MCF 10A (cell line): Measurements from ENCODE around the gene ATP6V0E1. TPM values are rescaled to one million over a fixed set of nuclear protein-coding genes. Genes with fewer than 3 reads are reported as not detected.

Experiments
- BruUV-seq: library from RNA; stranded (reverse); fragments of 400-500 nt; replicated peaks from 2 replicates; lab custom pipeline; 2021; lab: Mats Ljungman, UMichigan
- CTCF ChIA-PET: fragments of 300-600 bp; sonication (Branson Sonifier 250); formaldehyde crosslinking; extraction: SDS; loops from one replicate; lab custom pipeline; 2021; ENCODE audit warnings: antibody characterized with exemption, inconsistent platforms; lab: Yijun Ruan, JAX
- POLR2A ChIA-PET: fragments of 300-600, 350-650 bp; sonication (Branson Sonifier 250); formaldehyde crosslinking; extraction: SDS; loops from one replicate; lab custom pipeline; 2020; ENCODE audit warnings: antibody characterized with exemption, inconsistent platforms; lab: Yijun Ruan, JAX
- DNase-seq: peaks from one replicate; pipeline ENCODE4 v3.0.0-alpha.2; 2018; ENCODE audit not compliant: unreplicated experiment
- H3K27ac Mint-ChIP-seq: one replicate; pipeline ENCODE4 v1.8.0; 2022; ENCODE audit warnings: mild to moderate bottlenecking, low read depth, mixed read lengths; ENCODE audit not compliant: unreplicated experiment
- H3K27me3 Mint-ChIP-seq: one replicate; pipeline ENCODE4 v1.8.0; 2022; ENCODE audit warnings: mixed read lengths; ENCODE audit not compliant: insufficient read depth, unreplicated experiment
- H3K36me3 Mint-ChIP-seq: one replicate; pipeline ENCODE4 v1.8.0; 2022; ENCODE audit warnings: mild to moderate bottlenecking, moderate library complexity, mixed read lengths; ENCODE audit not compliant: insufficient read depth, unreplicated experiment
- H3K4me1 Mint-ChIP-seq: one replicate; pipeline ENCODE4 v1.8.0; 2022; ENCODE audit warnings: mixed read lengths; ENCODE audit not compliant: insufficient read depth, unreplicated experiment
- H3K4me3 Mint-ChIP-seq: one replicate; pipeline ENCODE4 v1.8.0; 2022; ENCODE audit warnings: mild to moderate bottlenecking, moderate library complexity, mixed read lengths; ENCODE audit not compliant: unreplicated experiment
- H3K9me3 Mint-ChIP-seq: one replicate; pipeline ENCODE4 v1.8.0; 2022; ENCODE audit warnings: mixed read lengths; ENCODE audit not compliant: unreplicated experiment
- intact Hi-C: fragments of 100-400 bp; cut with micrococcal nuclease; formaldehyde crosslinking; loops from 2 replicates; pipeline ENCODE4 v1.14.1; 2022
- total RNA-seq: library from RNA; stranded (reverse); gene quantifications from 2 replicates; pipeline ENCODE4 v1.2.3, GENCODE V29; 2022
- TF ChIP-seq, protein P1 (sequence below): fragments of 200-600 bp; IDR thresholded peaks from one replicate; pipeline ENCODE4 v1.8.0; 2022; ENCODE audit warnings: antibody characterized with exemption, mild to moderate bottlenecking; ENCODE audit not compliant: unreplicated experiment

Gene ATP6V0E1
- total RNA-seq, 1 experiment from 2014 or later: 171 TPM

DNA sequence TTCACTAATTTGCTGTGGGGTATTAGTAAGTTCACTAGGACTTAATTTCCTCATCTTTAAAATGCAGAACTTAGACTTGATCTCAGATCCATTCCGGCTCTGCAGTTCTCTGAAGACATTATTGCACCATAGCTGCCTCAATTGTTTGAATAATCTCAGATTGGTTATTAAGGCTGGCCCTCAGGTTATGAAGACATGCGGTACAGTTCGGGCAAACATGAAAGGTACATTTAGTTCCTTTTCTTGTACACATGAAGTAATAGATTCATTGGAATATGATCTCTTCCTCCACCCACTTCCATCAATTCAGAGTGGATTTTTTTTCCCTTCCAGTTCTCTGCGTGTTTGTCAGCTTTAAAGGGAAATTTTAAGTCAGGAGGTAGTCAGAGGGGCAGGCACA is 28.0 kb downstream of the ATP6V0E1 start:
- TF ChIP-seq, protein P1, sequence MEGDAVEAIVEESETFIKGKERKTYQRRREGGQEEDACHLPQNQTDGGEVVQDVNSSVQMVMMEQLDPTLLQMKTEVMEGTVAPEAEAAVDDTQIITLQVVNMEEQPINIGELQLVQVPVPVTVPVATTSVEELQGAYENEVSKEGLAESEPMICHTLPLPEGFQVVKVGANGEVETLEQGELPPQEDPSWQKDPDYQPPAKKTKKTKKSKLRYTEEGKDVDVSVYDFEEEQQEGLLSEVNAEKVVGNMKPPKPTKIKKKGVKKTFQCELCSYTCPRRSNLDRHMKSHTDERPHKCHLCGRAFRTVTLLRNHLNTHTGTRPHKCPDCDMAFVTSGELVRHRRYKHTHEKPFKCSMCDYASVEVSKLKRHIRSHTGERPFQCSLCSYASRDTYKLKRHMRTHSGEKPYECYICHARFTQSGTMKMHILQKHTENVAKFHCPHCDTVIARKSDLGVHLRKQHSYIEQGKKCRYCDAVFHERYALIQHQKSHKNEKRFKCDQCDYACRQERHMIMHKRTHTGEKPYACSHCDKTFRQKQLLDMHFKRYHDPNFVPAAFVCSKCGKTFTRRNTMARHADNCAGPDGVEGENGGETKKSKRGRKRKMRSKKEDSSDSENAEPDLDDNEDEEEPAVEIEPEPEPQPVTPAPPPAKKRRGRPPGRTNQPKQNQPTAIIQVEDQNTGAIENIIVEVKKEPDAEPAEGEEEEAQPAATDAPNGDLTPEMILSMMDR: no peak
- peak; percentile 36 for DNase-seq
- ChIA-PET CTCF (interaction anchor here (0.7 to 0.8 kb wide), 2 partner anchors 175 to 1708 kb away, joined by 3 to 6 read pairs; no protein-coding TSS in a partner anchor), POLR2A (interaction anchor here (0.6 to 2.1 kb wide), 3 partner anchors 17 to 375 kb away, joined by 3 to 15 read pairs (median 3); partner anchors contain the start of gene ATP6V0E1)
- Mint-ChIP-seq H3K9me3 (no peaks in the 10 kb centered on the region), H3K27ac (peak overlapping the region; percentile 75), H3K27me3 (no peaks in the 10 kb centered on the region), H3K4me1 (peaks cover 43% of the 10 kb centered on the region), H3K4me3 (peak overlapping the region; percentile 32), H3K36me3 (peaks cover 43% of the 10 kb centered on the region)
- intact Hi-C loops: no loop called here
- no TSS peak for BruUV-seq

DNA sequence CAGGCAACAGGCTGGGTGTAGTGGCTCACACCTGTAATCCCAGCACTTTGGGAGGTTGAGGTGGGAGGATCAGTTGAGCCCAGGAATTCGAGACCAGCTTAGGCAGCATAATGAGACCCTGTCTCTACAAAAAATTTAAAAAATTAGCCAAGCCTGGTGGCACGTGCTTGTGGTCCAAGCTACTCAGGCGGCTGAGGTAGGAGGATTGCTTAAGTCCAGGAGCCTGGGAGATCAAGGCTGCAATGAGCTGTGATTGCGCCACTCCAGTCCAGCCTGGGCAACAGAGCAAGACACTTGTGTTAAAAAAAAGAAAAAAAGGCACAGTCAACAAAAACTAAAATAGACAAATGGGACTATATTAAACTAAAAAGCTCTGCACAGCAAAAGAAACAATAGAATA is 29.3 kb downstream of the ATP6V0E1 start:
- no TSS peak for BruUV-seq
- Mint-ChIP-seq H3K36me3 (peaks cover 43% of the 10 kb centered on the region), H3K4me1 (peaks cover 50% of the 10 kb centered on the region), H3K27ac (peak overlapping the region; percentile 75), H3K9me3 (no peaks in the 10 kb centered on the region), H3K27me3 (no peaks in the 10 kb centered on the region), H3K4me3 (no peak overlapping the region)
- peak; percentile 35 for DNase-seq
- TF ChIP-seq, protein P1: no peak
- ChIA-PET CTCF (interaction anchor here (0.6 to 0.9 kb wide), 5 partner anchors 18 to 513 kb away, joined by 3 to 4 read pairs (median 4); no protein-coding TSS in a partner anchor), POLR2A (interaction anchor here (1.1 to 1.6 kb wide), 3 partner anchors 13 to 29 kb away, joined by 3 to 10 read pairs (median 4); partner anchors contain the start of gene ATP6V0E1)
- intact Hi-C loops: no loop called here

DNA sequence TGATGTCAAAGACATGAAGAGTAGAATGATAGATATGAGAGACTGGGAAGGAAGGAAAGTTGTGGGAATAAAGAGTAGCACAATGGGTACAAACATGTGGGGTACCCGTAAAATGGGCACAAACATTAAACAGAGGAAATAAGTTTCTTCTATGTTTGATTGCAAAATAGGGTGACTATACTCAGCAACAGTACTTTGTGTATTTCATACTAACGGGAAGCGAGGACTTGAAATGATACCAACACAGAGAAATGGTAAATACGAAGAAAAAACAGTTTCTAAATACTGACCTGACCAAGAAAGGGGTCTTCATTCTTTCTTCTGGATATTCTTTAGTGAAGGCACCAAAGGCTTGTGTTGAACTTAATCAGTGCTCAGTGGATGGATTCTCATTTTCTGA is 31.1 kb downstream of the ATP6V0E1 start:
- H3K27me3 Mint-ChIP-seq: no peaks in the 10 kb centered on the region

DNA sequence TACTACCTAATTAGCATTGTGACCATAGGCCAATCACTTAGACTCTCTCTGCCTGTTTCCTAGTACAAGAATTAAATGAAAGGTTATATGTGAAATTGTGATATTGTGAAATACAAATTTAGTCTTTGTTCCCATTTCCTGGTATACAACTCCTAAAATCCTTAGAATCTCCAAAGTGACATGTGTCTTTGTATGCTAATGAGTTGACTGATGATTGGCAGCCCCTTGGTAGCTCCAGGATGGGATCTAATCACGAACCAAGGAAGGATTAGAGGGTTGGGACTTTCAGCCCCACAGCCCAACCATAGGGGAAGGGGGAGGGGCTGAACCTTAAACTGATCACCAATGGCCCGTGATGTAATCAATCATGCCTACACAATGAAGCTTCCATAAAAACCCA is 31.6 kb downstream of the ATP6V0E1 start:
- Mint-ChIP-seq H3K4me3 (no peak overlapping the region), H3K36me3 (peaks cover 43% of the 10 kb centered on the region), H3K4me1 (peaks cover 58% of the 10 kb centered on the region), H3K27ac (peak overlapping the region; percentile 89), H3K27me3 (no peaks in the 10 kb centered on the region), H3K9me3 (no peaks in the 10 kb centered on the region)
- DNase-seq: no peak
- POLR2A ChIA-PET: interaction anchor here (1.1 to 3.3 kb wide), 5 partner anchors 18 to 187 kb away, joined by 3 to 36 read pairs (median 4); partner anchors contain the start of gene ATP6V0E1
- CTCF ChIA-PET: interaction anchor here (0.6 to 1.6 kb wide), 3 partner anchors 31 to 275 kb away, joined by 3 to 5 read pairs (median 3); no protein-coding TSS in a partner anchor
- TF ChIP-seq, protein P1: no peak
- no TSS peak for BruUV-seq
- intact Hi-C loops: no loop called here

More for the DNA sequence above, 31.1 kb downstream of the ATP6V0E1 start:
- peaks cover 58% of the 10 kb centered on the region for H3K4me1 Mint-ChIP-seq
- peaks cover 43% of the 10 kb centered on the region for H3K36me3 Mint-ChIP-seq
- ChIA-PET CTCF (interaction anchor here (1.2 kb wide), 1 partner anchor 51 kb away, joined by 3 read pairs; no protein-coding TSS in a partner anchor), POLR2A (interaction anchor here (1.1 to 3.3 kb wide), 3 partner anchors 18 to 43 kb away, joined by 3 to 36 read pairs (median 4); partner anchors contain the start of gene ATP6V0E1)
- H3K9me3 Mint-ChIP-seq: no peaks in the 10 kb centered on the region
- TF ChIP-seq, protein P1: no peak
- no peak for DNase-seq
- H3K27ac Mint-ChIP-seq: peak overlapping the region; percentile 89
- BruUV-seq: no TSS peak
- no peak overlapping the region for H3K4me3 Mint-ChIP-seq
- intact Hi-C loops: no loop called here
